ENCODE data around the gene HOMER2. TPM values are rescaled to one million over a fixed set of nuclear protein-coding genes. Genes with fewer than 3 reads are reported as not detected.

Gene HOMER2
- total RNA-seq, 1 donor from 2014 or later, result 21.0 TPM

DNA sequence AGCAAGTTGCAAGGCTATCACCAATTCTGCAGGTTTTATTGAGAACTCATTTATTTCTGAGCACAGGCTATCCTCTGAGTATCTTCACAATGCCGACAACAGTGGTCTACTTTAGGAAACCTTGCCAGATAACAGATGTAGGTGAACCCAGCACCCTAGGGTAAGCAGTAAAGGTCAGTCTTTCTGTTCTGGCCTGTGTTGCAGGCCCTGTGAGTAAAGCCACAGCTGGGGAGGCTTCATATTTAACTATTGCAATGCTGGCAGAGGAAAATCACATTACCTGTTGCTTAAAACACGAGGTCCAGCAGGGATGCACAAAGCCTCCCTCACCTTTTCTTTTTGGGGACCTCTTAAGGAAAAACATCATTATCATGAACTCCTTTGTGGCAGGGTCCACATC lies 87.6 kb downstream of the HOMER2 start:
- TF ChIP-seq, protein P1, sequence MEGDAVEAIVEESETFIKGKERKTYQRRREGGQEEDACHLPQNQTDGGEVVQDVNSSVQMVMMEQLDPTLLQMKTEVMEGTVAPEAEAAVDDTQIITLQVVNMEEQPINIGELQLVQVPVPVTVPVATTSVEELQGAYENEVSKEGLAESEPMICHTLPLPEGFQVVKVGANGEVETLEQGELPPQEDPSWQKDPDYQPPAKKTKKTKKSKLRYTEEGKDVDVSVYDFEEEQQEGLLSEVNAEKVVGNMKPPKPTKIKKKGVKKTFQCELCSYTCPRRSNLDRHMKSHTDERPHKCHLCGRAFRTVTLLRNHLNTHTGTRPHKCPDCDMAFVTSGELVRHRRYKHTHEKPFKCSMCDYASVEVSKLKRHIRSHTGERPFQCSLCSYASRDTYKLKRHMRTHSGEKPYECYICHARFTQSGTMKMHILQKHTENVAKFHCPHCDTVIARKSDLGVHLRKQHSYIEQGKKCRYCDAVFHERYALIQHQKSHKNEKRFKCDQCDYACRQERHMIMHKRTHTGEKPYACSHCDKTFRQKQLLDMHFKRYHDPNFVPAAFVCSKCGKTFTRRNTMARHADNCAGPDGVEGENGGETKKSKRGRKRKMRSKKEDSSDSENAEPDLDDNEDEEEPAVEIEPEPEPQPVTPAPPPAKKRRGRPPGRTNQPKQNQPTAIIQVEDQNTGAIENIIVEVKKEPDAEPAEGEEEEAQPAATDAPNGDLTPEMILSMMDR (IDR thresholded peaks at IDR 0.05; ENCODE audit: unreplicated experiment), result no peak
- H3K27me3 Mint-ChIP-seq, result no peaks in the 10 kb centered on the region
- H3K4me3 Mint-ChIP-seq (ENCODE audit: low read depth), result no peak overlapping the region
- H3K4me1 Mint-ChIP-seq (ENCODE audit: low read depth), result no peaks in the 10 kb centered on the region
- H3K27ac Mint-ChIP-seq, result no peak overlapping the region
- DNase-seq (ENCODE audit: low spot score, unreplicated experiment), result no peak
- H3K9me3 Mint-ChIP-seq (ENCODE audit: low read depth), result no peaks in the 10 kb centered on the region
- peaks cover 1% of the 10 kb centered on the region for H3K36me3 Mint-ChIP-seq (ENCODE audit: insufficient read depth)

DNA sequence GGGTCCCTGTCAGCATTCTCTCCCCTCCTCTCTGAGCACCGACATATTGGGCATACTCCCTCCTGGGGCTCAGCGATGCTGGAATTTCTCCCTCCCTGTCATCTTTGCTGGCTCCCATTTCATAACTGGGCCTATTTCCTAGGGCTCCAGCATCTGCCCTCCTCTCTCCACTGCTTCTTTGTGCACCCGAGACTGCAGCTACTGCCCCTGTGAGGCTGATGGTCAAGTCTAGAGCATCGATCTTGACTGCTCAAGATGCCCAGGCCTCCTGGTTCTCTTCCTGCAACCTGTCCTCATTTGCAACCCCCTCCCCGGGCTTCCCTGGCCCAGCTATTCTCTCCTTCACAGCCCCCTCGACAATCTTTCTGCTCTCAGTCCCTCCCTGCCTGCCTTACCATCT lies 89.6 kb downstream of the HOMER2 start:
- TF ChIP-seq, protein P1 (IDR thresholded peaks at IDR 0.05; ENCODE audit: unreplicated experiment), result no peak
- H3K4me1 Mint-ChIP-seq (ENCODE audit: low read depth), result no peaks in the 10 kb centered on the region
- DNase-seq (ENCODE audit: low spot score, unreplicated experiment), result no peak
- no peak overlapping the region for H3K4me3 Mint-ChIP-seq (ENCODE audit: low read depth)
- H3K36me3 Mint-ChIP-seq (ENCODE audit: insufficient read depth), result peaks cover 1% of the 10 kb centered on the region
- no peaks in the 10 kb centered on the region for H3K9me3 Mint-ChIP-seq (ENCODE audit: low read depth)
- no peak overlapping the region for H3K27ac Mint-ChIP-seq
- no peaks in the 10 kb centered on the region for H3K27me3 Mint-ChIP-seq

GRCh38 chr15:82858932-82859331 lies 93.6 kb downstream of the HOMER2 start:
- DNase-seq (ENCODE audit: low spot score, unreplicated experiment), result no peak
- H3K4me1 Mint-ChIP-seq (ENCODE audit: low read depth), result no peaks in the 10 kb centered on the region
- no peak overlapping the region for H3K4me3 Mint-ChIP-seq (ENCODE audit: low read depth)
- TF ChIP-seq, protein P1 (IDR thresholded peaks at IDR 0.05; ENCODE audit: unreplicated experiment), result no peak
- no peak overlapping the region for H3K27ac Mint-ChIP-seq
- H3K9me3 Mint-ChIP-seq (ENCODE audit: low read depth), result no peaks in the 10 kb centered on the region
- no peaks in the 10 kb centered on the region for H3K27me3 Mint-ChIP-seq
- no peaks in the 10 kb centered on the region for H3K36me3 Mint-ChIP-seq (ENCODE audit: insufficient read depth)

GRCh38 chr15:82856397-82857170 lies 95.9 kb downstream of the HOMER2 start:
- DNase-seq (ENCODE audit: low spot score, unreplicated experiment), result no peak
- H3K4me3 Mint-ChIP-seq (ENCODE audit: low read depth), result no peak overlapping the region
- no peaks in the 10 kb centered on the region for H3K9me3 Mint-ChIP-seq (ENCODE audit: low read depth)
- TF ChIP-seq, protein P1 (IDR thresholded peaks at IDR 0.05; ENCODE audit: unreplicated experiment), result no peak
- H3K27me3 Mint-ChIP-seq, result no peaks in the 10 kb centered on the region
- H3K36me3 Mint-ChIP-seq (ENCODE audit: insufficient read depth), result no peaks in the 10 kb centered on the region
- H3K4me1 Mint-ChIP-seq (ENCODE audit: low read depth), result no peaks in the 10 kb centered on the region
- H3K27ac Mint-ChIP-seq, result no peak overlapping the region

DNA sequence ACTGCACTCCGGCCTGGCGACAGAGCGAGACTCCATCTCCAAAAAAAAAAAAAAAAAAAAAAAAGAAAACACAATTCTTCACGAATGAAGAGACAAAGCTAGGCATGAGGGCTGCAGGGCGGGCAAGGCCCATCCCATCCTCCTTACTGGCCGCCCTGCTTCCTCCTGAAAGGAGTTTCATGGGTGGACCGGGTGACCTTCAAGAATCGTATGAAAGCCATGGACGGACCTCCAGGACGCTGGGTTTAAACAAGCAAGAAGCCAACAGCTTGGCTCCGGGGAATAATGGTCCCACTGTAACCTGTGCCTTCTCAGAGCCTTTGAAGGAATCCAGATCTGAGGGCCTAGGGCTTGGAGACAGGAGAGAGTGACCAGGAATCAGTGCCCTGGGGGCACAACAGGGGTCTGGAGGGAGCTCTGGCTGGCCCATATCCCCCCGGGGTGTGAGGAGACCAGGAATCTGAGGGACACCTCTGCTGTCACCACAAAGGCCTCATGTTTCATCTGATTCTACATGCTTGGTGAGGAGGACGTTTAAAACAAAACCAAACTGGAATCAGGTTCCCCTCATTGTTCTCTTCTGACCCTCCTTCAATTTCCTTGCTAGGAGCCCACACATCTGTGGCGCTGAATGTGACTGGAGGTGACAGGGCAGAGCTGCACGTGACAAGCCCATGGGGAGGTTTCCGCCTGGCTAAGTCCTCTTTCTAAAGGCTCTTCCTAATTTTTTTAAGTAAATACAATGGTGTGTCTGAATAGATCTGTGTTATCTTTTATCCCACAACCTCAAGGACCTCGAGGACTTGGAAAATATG lies 97.0 kb downstream of the HOMER2 start:
- Mint-ChIP-seq H3K27ac (no peak overlapping the region), H3K4me3 (ENCODE audit: low read depth) (no peak overlapping the region), H3K4me1 (ENCODE audit: low read depth) (no peaks in the 10 kb centered on the region), H3K36me3 (ENCODE audit: insufficient read depth) (no peaks in the 10 kb centered on the region), H3K9me3 (ENCODE audit: low read depth) (no peaks in the 10 kb centered on the region), H3K27me3 (no peaks in the 10 kb centered on the region)
- TF ChIP-seq, protein P1 (IDR thresholded peaks at IDR 0.05; ENCODE audit: unreplicated experiment), result no peak
- DNase-seq (ENCODE audit: low spot score, unreplicated experiment), result no peak
